Measurements from ENCODE around the gene FTO. TPM values are rescaled to one million over a fixed set of nuclear protein-coding genes. Genes with fewer than 3 reads are reported as not detected.

The FTO gene
- total and polyA plus RNA-seq, 2 of the 8 experiments (the other 6 are each of a cell fraction or from before 2014, with no cell fraction given), result 34.5 to 59.8 TPM

DNA sequence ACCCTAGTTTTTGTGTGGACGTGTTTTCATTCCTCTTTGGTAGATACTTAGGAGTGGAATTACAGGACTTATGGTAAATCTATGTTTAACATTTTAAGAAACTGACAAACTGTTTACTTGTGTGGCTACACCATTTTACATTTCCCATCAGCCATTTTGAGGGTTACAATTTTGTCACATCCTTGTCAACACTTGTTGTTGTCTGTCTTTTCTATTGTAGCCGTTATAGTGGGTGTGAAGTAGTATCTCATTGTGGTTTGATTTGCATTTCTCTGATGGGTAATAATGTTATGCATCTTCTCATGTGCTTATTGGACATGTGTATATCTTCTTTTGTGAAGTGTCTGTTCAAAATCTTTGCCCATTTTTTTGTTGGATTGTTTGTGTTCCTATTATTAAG lies 4.5 kb downstream of the FTO start:
- no peak overlapping the region for H4K5ac ChIP-seq (ENCODE audit: insufficient read length, low read depth, low read length)
- 0 out of 2 replicates have a peak, but pooled peaks cover 3% of the 10 kb centered on the region for H3K23me2 ChIP-seq (ENCODE audit: low read depth, low read length)
- 93% methylated on average over 2 of the region's 2 CpGs; no CpG with 5 or more reads in 1 of the 2 experiments for WGBS, 2 experiments (ENCODE audit: extremely low coverage in 1 of 2, insufficient coverage in 1 of 2, insufficient read length in 1 of 2, insufficient replicate concordance in 2 of 2, low coverage in 1 of 2, low lambda C conversion rate in 2 of 2, missing lambda C conversion rate in 1 of 2)
- no peak overlapping the region for H2BK15ac ChIP-seq (ENCODE audit: low read length)
- no peak overlapping the region for H2BK120ac ChIP-seq (replicated peaks; ENCODE audit: low read depth, low read length)
- TF ChIP-seq YY1 (IDR thresholded peaks at IDR 0.05; ENCODE audit: low read depth, low read length) (no peak), CHD2 (IDR thresholded peaks at IDR 0.05; ENCODE audit: low read length) (no peak), MAFK (IDR thresholded peaks at IDR 0.05; ENCODE audit: low read depth, low read length) (no peak), JUND (IDR thresholded peaks at IDR 0.05; ENCODE audit: low read length) (no peak), EGR1 (IDR thresholded peaks at IDR 0.05; ENCODE audit: borderline replicate concordance, low read depth, low read length) (no peak), GABPA (IDR thresholded peaks at IDR 0.05; ENCODE audit: borderline replicate concordance, insufficient read depth, low read length) (no peak), BRCA1 (IDR thresholded peaks at IDR 0.05; ENCODE audit: low read depth, low read length) (no peak), FOSL1 (IDR thresholded peaks at IDR 0.05; ENCODE audit: insufficient read depth, low read depth, low read length) (no peak), TBP (IDR thresholded peaks at IDR 0.05; ENCODE audit: low read depth, low read length) (no peak), SUZ12 (IDR thresholded peaks at IDR 0.05; ENCODE audit: low read length) (no peak), SP2 (IDR thresholded peaks at IDR 0.05; ENCODE audit: low read length) (no peak), SIX5 (IDR thresholded peaks at IDR 0.05; ENCODE audit: low read depth, low read length) (no peak), RXRA (IDR thresholded peaks at IDR 0.05; ENCODE audit: insufficient read depth, low read depth, low read length) (no peak)
- TF ChIP-seq, protein P1, sequence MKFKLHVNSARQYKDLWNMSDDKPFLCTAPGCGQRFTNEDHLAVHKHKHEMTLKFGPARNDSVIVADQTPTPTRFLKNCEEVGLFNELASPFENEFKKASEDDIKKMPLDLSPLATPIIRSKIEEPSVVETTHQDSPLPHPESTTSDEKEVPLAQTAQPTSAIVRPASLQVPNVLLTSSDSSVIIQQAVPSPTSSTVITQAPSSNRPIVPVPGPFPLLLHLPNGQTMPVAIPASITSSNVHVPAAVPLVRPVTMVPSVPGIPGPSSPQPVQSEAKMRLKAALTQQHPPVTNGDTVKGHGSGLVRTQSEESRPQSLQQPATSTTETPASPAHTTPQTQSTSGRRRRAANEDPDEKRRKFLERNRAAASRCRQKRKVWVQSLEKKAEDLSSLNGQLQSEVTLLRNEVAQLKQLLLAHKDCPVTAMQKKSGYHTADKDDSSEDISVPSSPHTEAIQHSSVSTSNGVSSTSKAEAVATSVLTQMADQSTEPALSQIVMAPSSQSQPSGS (IDR thresholded peaks at IDR 0.05; ENCODE audit: low read length), result no peak
- no peak overlapping the region for H2BK20ac ChIP-seq (ENCODE audit: low read length)
- CTCF ChIA-PET (ENCODE audit: partially characterized antibody), result no interaction called here
- no peak overlapping the region for H3K4me3 ChIP-seq (ENCODE audit: extremely low read depth in 1 of 4, insufficient read depth in 2 of 4, low read depth in 3 of 4, low read length in 4 of 4)
- no peak overlapping the region for H4K91ac ChIP-seq (replicated peaks; ENCODE audit: insufficient read length, low read length)
- no peak overlapping the region for H2BK12ac ChIP-seq (ENCODE audit: low read depth, low read length)
- POLR2A ChIA-PET (ENCODE audit: partially characterized antibody), result no interaction called here
- no peaks in the 10 kb centered on the region for H4K20me1 ChIP-seq (replicated peaks in 1 of 2; ENCODE audit: control insufficient read depth in 1 of 2, insufficient read depth in 2 of 2, low read length in 2 of 2)
- no peak overlapping the region for H3K18ac ChIP-seq (ENCODE audit: extremely low read depth, low read length)
- no peak overlapping the region for H3K4ac ChIP-seq (replicated peaks; ENCODE audit: insufficient read length, low read depth, low read length)
- H3K4me1 ChIP-seq (replicated peaks in 1 of 4; ENCODE audit: control insufficient read depth in 3 of 4, insufficient read depth in 4 of 4, low read length in 3 of 4), result peaks cover 0 to 6% (median 0%) of the 10 kb centered on the region in 4 experiments; a peak in 1 of 7 replicates
- no peak overlapping the region for H3K14ac ChIP-seq (ENCODE audit: insufficient read length)
- H2AFZ ChIP-seq (ENCODE audit: low read length), result no peak overlapping the region
- FAIRE-seq, result no peak
- H3K9ac ChIP-seq (replicated peaks in 1 of 4; ENCODE audit: extremely low read depth in 1 of 4, low read depth in 3 of 4, low read length in 3 of 4), result no peak overlapping the region
- H3K56ac ChIP-seq (replicated peaks; ENCODE audit: insufficient read length, low read depth, low read length), result no peak overlapping the region
- no peak overlapping the region for H3K27ac ChIP-seq (ENCODE audit: low read depth, low read length)
- DNase-seq (ENCODE audit: low read depth in 1 of 2, low spot score in 2 of 2), result no peak
- peaks cover 0 to 54% of the 10 kb centered on the region in 2 experiments; a peak in 2 of 4 replicates for H3K79me2 ChIP-seq (ENCODE audit: control insufficient read depth in 1 of 2, insufficient read depth in 2 of 2, low read length in 2 of 2)
- H2BK5ac ChIP-seq (ENCODE audit: low read depth, low read length), result no peak overlapping the region
- H3K27me3 ChIP-seq (replicated peaks in 1 of 4; ENCODE audit: control insufficient read depth in 3 of 4, extremely low read depth in 1 of 4, insufficient read depth in 3 of 4, low read length in 3 of 4), result no peaks in the 10 kb centered on the region
- no peak overlapping the region for H3K23ac ChIP-seq (ENCODE audit: insufficient read length)
- H2AK5ac ChIP-seq (ENCODE audit: low read depth, low read length), result no peak overlapping the region
- H4K8ac ChIP-seq (ENCODE audit: extremely low read depth, insufficient read depth, low read length), result no peak overlapping the region
- H3K79me1 ChIP-seq (ENCODE audit: low read depth, low read length), result peaks cover 4% of the 10 kb centered on the region; the same call in 1 of the 2 replicates
- H3K36me3 ChIP-seq (ENCODE audit: control insufficient read depth in 2 of 4, insufficient read depth in 4 of 4, low read length in 3 of 4), result no peaks in the 10 kb centered on the region
- H3K4me2 ChIP-seq (ENCODE audit: insufficient read depth in 1 of 2, low read depth in 2 of 2, low read length in 2 of 2), result no peak overlapping the region
- no peaks in the 10 kb centered on the region for H3K9me3 ChIP-seq (ENCODE audit: insufficient read depth in 2 of 2, low read depth in 1 of 2, low read length in 1 of 2)

All from H1 (cell line).